Adipocyte (in vitro differentiated cells): Measurements from ENCODE around the gene ARAP2.

Experiments
- DNase-seq: peaks from one replicate; pipeline ENCODE4 v3.0.0-alpha.2; 2015; ENCODE audit warnings: low read depth
- H3K27me3 ChIP-seq: replicated peaks from 2 replicates; pipeline ENCODE4 v1.7.0; 2013; ENCODE audit warnings: mild to moderate bottlenecking, low read length, moderate library complexity; ENCODE audit not compliant: control insufficient read depth, insufficient read depth
- H3K36me3 ChIP-seq: 2 replicates; pipeline ENCODE4 v1.7.0; 2013; ENCODE audit warnings: low read length, mild to moderate bottlenecking, moderate library complexity; ENCODE audit not compliant: control insufficient read depth, insufficient read depth, severe bottlenecking
- H3K4me1 ChIP-seq: 2 replicates; pipeline ENCODE4 v1.7.0; 2013; ENCODE audit warnings: mild to moderate bottlenecking, low read length, moderate library complexity; ENCODE audit not compliant: control insufficient read depth, insufficient read depth
- H3K4me3 ChIP-seq: 2 replicates; pipeline ENCODE4 v1.7.0; 2013; ENCODE audit warnings: mild to moderate bottlenecking, low read length, moderate library complexity
- H3K9ac ChIP-seq: 2 replicates; pipeline ENCODE4 v1.7.0; 2013; ENCODE audit warnings: mild to moderate bottlenecking, low read length, moderate library complexity
- H3K9me3 ChIP-seq: 2 replicates; pipeline ENCODE4 v1.7.0; 2013; ENCODE audit warnings: mild to moderate bottlenecking, low read length, moderate library complexity; ENCODE audit not compliant: control insufficient read depth

Gene ARAP2

DNA sequence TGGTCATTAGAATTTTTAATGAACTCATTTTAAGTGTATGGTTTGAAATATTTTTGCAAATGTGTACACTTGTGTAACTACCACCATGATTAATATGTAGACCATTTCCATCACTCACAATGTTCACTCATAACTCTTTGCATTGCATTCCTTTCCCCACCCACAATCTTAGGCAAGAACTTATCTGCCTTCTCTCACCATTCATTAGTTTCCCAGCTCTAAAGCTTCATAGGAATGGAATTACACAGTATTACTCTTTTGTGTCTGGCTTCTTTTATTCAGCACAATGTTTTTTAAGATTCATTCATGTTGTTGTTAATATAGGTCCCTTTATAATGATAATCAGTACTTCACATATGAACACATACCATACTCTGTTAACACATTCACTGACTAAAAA lies 106.1 kb downstream of the ARAP2 start:
- Histone ChIP-seq H3K27me3 (no peaks in the 10 kb centered on the region), H3K9me3 (no peaks in the 10 kb centered on the region), H3K4me3 (no peak overlapping the region), H3K4me1 (no peaks in the 10 kb centered on the region), H3K9ac (no peak overlapping the region), H3K36me3 (no peaks in the 10 kb centered on the region)
- no peak for DNase-seq

- no peaks in the 10 kb centered on the region for H3K9me3 ChIP-seq
- no peak for DNase-seq
- H3K36me3 ChIP-seq = no peaks in the 10 kb centered on the region
- H3K4me3 ChIP-seq = no peak overlapping the region
- H3K9ac ChIP-seq = no peak overlapping the region
- H3K4me1 ChIP-seq = no peaks in the 10 kb centered on the region
- H3K27me3 ChIP-seq = no peaks in the 10 kb centered on the region
These were observed 107.0 kb downstream of the ARAP2 start for GRCh38 chr4:36137336-36137735.

- no peak for DNase-seq
- Histone ChIP-seq H3K4me1 (peaks cover 4% of the 10 kb centered on the region), H3K36me3 (no peaks in the 10 kb centered on the region), H3K4me3 (no peak overlapping the region), H3K27me3 (no peaks in the 10 kb centered on the region), H3K9ac (no peak overlapping the region), H3K9me3 (no peaks in the 10 kb centered on the region)
These were observed 110.7 kb downstream of the ARAP2 start for GRCh38 chr4:36133658-36134057.

GRCh38 chr4:36133086-36133485 lies 111.2 kb downstream of the ARAP2 start:
- H3K27me3 ChIP-seq = no peaks in the 10 kb centered on the region
- no peaks in the 10 kb centered on the region for H3K9me3 ChIP-seq

DNA sequence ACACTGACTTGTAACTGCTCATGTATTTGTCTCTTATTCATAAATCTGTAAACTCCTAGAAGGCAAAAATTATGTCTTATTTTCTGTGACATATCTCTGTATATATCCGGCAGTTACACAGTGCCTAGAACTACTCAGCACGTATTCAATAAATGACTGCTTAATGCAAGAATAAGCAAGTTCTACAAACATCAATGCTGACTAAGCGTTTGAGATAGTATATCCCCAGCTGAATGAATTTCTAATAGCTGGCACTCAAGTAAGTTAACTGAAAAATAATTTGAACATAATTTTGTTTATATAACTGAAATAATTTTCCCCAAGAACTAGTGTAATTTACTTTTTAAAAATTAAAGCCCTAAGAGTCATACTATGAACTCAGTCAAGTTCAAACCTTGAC lies 113.7 kb downstream of the ARAP2 start:
- DNase-seq = no peak
- Histone ChIP-seq H3K4me1 (peaks cover 4% of the 10 kb centered on the region), H3K9me3 (no peaks in the 10 kb centered on the region), H3K9ac (no peak overlapping the region), H3K4me3 (no peak overlapping the region), H3K36me3 (no peaks in the 10 kb centered on the region), H3K27me3 (no peaks in the 10 kb centered on the region)

More at GRCh38 chr4:36133086-36133485, 111.2 kb downstream of the ARAP2 start:
- H3K4me1 ChIP-seq = peaks cover 4% of the 10 kb centered on the region
- H3K36me3 ChIP-seq = no peaks in the 10 kb centered on the region
- no peak overlapping the region for H3K9ac ChIP-seq
- H3K4me3 ChIP-seq = no peak overlapping the region
- DNase-seq = no peak

- Histone ChIP-seq H3K4me3 (peak overlapping the region; percentile 21), H3K9me3 (no peaks in the 10 kb centered on the region), H3K4me1 (peaks cover 4% of the 10 kb centered on the region), H3K9ac (no peak overlapping the region), H3K27me3 (no peaks in the 10 kb centered on the region), H3K36me3 (no peaks in the 10 kb centered on the region)
- peak; percentile 22 for DNase-seq
These were observed 115.6 kb downstream of the ARAP2 start for GRCh38 chr4:36128689-36129088.

DNA sequence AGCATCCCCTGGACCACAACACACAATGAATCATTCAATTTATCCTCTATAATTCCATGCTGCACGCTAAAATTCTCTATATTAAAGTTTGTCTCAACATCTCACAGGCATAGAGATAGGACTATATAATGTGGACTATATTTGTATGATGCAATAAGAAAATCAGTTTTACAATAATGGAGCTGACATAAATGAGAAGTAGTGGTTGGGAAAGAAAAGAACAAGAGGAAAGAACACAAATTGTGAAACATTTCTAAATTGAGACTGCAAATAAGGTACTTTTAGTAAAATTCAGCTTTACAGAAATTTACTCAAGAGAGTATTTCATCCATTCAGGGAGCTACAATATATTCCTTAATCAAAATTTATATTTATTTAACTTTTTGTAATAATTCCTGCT lies 120.4 kb downstream of the ARAP2 start:
- no peak for DNase-seq
- no peak overlapping the region for H3K4me3 ChIP-seq
- no peaks in the 10 kb centered on the region for H3K27me3 ChIP-seq
- no peak overlapping the region for H3K9ac ChIP-seq
- peaks cover 2% of the 10 kb centered on the region for H3K4me1 ChIP-seq
- H3K9me3 ChIP-seq = no peaks in the 10 kb centered on the region
- no peaks in the 10 kb centered on the region for H3K36me3 ChIP-seq

DNA sequence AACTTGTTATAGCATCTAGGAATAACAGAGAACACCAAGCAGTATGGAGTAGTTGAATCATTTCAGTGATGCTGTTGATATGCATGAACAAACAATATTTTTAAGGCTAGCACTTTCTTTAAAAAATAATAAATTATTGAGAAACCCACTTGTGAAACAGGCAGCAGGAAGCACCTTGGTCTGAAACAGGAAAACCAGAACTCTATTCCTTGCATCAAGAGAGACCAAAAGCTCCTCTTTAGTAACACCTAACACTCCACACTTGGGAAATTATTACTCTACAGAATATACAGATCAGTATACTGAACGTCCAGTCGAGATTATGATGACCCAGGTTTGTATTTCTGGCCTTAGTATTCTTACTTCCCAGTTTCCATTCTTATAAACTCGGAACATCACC lies 129.0 kb downstream of the ARAP2 start:
- Histone ChIP-seq H3K36me3 (no peaks in the 10 kb centered on the region), H3K27me3 (no peaks in the 10 kb centered on the region), H3K4me1 (no peaks in the 10 kb centered on the region), H3K9me3 (no peaks in the 10 kb centered on the region), H3K9ac (no peak overlapping the region), H3K4me3 (no peak overlapping the region)
- DNase-seq = no peak

DNA sequence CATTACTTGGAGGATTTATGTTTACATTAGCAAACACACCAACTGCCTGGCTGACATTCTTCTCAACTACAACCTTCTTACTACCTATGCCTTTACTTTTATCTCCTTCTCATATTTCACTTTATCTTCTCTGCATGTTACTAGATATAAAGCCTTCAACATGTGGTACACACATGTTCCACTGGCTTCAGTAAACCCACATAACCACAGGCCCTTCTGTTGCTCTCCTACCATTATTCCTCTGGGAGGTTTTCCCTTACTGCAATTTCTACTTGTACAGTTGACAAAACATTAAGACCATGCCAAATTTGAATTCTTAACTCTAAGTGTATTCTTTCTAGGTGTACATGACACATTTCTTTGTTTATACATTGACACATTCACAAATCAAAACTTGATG lies 133.1 kb downstream of the ARAP2 start:
- no peak overlapping the region for H3K4me3 ChIP-seq
- H3K4me1 ChIP-seq = no peaks in the 10 kb centered on the region
- no peaks in the 10 kb centered on the region for H3K27me3 ChIP-seq
- no peak overlapping the region for H3K9ac ChIP-seq
- no peaks in the 10 kb centered on the region for H3K36me3 ChIP-seq
- H3K9me3 ChIP-seq = no peaks in the 10 kb centered on the region
- no peak for DNase-seq

DNA sequence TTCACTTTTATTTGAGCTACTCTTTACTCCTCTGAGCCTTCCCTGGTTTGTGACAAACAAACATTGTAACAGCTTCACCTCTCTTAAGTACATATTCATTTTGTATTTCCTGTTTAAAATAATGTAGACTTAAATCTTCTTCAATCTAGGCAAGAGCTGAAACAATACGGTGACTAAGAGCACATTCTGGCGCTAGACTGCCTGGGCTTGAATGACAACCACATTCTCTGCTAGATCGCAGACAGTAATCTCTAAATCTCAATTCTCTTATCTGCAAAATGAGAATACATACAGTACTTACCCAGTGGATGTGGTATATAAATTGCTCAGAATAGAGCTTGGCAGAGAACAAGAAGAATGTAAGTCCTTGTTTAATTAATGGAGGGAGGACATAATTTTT lies 144.8 kb downstream of the ARAP2 start:
- DNase-seq = no peak
- no peaks in the 10 kb centered on the region for H3K4me1 ChIP-seq
- H3K9ac ChIP-seq = no peak overlapping the region
- no peaks in the 10 kb centered on the region for H3K36me3 ChIP-seq
- H3K9me3 ChIP-seq = peaks cover 9% of the 10 kb centered on the region
- H3K27me3 ChIP-seq = no peaks in the 10 kb centered on the region
- no peak overlapping the region for H3K4me3 ChIP-seq

DNA sequence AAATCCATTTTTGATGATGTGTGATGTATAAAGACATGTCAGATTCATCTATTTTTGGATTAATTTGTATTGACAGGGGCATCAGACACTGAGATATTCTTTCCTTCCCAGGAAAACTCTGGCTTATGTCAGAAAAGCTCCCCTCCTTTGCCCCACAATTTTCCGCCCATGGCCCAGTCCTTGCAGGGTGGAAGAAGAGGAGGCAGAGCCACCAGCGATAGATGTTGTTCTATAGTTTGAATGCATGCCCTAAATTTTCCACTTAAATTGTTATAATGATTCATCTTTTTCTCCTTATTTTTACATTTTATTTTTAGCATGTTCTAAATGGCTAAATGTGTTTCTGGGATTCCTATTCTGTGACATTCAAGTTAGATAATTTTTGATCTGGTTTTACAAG lies 149.3 kb downstream of the ARAP2 start:
- Histone ChIP-seq H3K9ac (no peak overlapping the region), H3K9me3 (no peaks in the 10 kb centered on the region), H3K27me3 (no peaks in the 10 kb centered on the region), H3K4me1 (no peaks in the 10 kb centered on the region), H3K36me3 (no peaks in the 10 kb centered on the region), H3K4me3 (no peak overlapping the region)
- DNase-seq = no peak

DNA sequence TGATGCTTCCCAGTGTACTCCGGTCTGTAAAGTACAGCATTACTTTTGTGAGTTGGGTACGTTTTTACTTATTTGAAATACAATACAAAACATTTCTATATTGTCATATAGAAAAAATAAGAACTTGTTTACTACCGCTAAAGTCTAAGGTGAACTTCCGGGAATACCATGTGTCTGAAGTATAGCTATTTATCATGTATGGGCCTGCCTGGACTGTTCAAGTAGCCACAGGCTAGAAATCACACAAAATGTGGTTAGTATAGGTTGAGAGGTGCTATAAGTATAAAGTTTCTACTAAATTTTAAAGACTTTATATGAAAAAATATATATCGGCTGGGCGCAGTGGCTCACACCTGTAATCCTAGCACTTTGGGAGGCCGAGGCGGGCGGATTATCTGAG lies 152.3 kb downstream of the ARAP2 start:
- Histone ChIP-seq H3K4me3 (no peak overlapping the region), H3K9me3 (no peaks in the 10 kb centered on the region), H3K4me1 (no peaks in the 10 kb centered on the region), H3K9ac (no peak overlapping the region), H3K36me3 (no peaks in the 10 kb centered on the region), H3K27me3 (no peaks in the 10 kb centered on the region)
- no peak for DNase-seq
